Testis (tissue), 2 donors: Measurements from ENCODE around the gene THADA.

Source experiments
- POLR2A ChIP-seq: fragments of 450-650 bp; IDR thresholded peaks from one replicate; pipeline ENCODE4 v1.6.1; 2017; ENCODE audit warnings: antibody characterized with exemption, mild to moderate bottlenecking, moderate library complexity
- TF ChIP-seq, protein P1 (sequence below), 3 experiments: fragments of 450-650 bp in 2 of 3; fragments of 200-600 bp in 1 of 3; sonication (generic) in 1 of 3; IDR thresholded peaks; one replicate each; pipeline ENCODE4 v1.5.1; 2016 to 2019; ENCODE audit warnings: antibody characterized with exemption in 3 of 3, mild to moderate bottlenecking in 2 of 3, moderate library complexity in 1 of 3

DNA sequence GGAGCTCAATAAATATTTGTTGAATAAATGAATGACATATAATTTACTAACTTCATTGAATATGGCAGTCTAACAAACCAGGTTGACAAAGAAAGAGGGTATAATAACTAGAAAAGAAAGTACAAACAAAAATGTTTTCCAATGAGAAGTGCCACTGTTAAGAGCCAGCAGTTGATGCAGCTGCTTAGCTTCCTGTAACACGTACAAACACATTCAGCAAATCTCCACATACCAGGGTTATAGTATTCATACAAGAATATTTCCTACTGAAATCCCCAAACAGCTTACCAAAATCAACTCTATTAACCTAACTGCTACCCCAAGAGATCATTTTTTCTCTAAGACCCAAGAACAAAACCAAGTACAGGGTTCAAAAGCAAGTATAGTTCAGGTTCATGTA, 77.7 kb downstream of the THADA start:
- TF ChIP-seq, protein P1, sequence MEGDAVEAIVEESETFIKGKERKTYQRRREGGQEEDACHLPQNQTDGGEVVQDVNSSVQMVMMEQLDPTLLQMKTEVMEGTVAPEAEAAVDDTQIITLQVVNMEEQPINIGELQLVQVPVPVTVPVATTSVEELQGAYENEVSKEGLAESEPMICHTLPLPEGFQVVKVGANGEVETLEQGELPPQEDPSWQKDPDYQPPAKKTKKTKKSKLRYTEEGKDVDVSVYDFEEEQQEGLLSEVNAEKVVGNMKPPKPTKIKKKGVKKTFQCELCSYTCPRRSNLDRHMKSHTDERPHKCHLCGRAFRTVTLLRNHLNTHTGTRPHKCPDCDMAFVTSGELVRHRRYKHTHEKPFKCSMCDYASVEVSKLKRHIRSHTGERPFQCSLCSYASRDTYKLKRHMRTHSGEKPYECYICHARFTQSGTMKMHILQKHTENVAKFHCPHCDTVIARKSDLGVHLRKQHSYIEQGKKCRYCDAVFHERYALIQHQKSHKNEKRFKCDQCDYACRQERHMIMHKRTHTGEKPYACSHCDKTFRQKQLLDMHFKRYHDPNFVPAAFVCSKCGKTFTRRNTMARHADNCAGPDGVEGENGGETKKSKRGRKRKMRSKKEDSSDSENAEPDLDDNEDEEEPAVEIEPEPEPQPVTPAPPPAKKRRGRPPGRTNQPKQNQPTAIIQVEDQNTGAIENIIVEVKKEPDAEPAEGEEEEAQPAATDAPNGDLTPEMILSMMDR (IDR thresholded peaks at IDR 0.05) = no peak
- TF ChIP-seq POLR2A = no peak
